ENCODE results near the gene LRRC15. TPM values are rescaled to one million over a fixed set of nuclear protein-coding genes. Genes with fewer than 3 reads are reported as not detected.
A peak's percentile ranks its signal among the peaks of the same experiment; 100 is the strongest.

Gene LRRC15
- total RNA-seq (under 1 TPM in 3 of 4 donors, not detected in 1; 0.03 to 0.06 (median 0.06) TPM), polyA plus RNA-seq (0.07 TPM)
- long read RNA-seq, donor 1: 0 reads
- long read RNA-seq, donor 2: 0 reads
- long read RNA-seq, donor 3: 0 reads
- long read RNA-seq, donor 4: 0 reads

DNA sequence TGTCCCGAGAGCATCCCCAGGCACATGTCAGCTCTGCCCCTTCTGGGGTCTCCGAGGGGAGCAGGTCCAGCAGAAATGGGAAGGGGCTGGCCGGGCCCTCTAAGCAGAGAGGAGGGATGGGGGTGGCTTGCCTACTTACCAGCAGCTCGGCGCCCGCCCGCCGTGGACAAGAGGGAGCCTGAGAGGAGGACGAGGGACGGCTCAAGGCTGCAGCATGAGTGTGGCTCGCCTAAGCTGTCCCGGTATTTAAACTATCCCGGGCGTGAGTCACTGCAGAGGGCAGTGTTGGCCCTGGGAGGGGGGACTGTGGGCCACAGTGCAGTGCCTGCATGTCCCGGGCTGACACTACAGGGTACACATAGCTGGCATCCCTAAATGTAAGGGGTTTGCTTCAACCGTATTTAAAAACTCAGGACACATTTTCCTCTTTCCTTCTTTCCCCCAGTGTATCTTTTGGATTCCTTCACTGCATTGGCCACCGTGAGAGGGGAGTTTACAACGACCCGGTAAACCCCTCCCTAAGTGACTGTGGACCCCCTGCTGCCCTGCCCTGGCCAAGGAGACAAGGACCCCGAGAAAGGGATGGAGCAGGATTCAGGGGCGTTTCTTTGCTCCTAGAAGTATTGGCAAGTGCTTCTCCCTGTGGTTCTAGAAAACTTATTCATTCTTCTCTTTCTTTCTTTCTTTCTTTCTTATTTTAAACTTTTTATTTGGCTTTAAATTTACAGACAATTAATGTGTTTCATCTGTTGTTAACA is at the start of gene LRRC15:
Gene LRRC15 (minus strand): TSS at position 222 of the 758 bp plus-strand sequence. CDS start 8,700 bp downstream, outside the sequence.
- H3K27ac ChIP-seq (ENCODE audit: low read length): no peak within 1 kb of the TSS
- H3K9me3 ChIP-seq (ENCODE audit: control insufficient read depth, low read length): no peaks in the 10 kb centered on the region
- intact Hi-C loops (cut with DNase I): no loop called here
- H3K4me3 ChIP-seq (ENCODE audit: low read length): no peak within 1 kb of the TSS
- H3K4me1 ChIP-seq (ENCODE audit: control insufficient read depth, insufficient read depth, low read length): peaks cover 5% of the 10 kb centered on the region
- ATAC-seq (peak; percentile 71 to 75), DNase-seq (no peak)
- WGBS: 15% methylated on average over 21 of the region's 21 CpGs
- no peaks in the 10 kb centered on the region for H3K27me3 ChIP-seq (ENCODE audit: control insufficient read depth, insufficient read depth)

DNA sequence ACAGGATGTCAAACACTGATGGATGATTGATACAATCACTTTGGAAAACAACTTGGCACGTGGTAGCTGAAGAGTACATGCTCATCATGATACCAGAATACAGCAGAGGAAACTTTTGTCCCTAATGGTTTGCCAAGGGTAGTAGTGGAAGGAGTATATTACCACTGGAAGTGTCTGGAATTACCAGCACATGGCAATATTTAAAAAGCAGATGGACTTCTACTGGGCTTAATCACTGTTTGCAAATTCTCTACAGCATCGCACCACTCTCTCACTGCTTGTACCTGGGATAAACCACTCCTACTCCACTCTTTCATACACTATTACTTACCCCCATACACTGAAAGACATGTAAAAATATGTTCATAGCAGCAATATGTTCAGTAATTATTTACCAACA is 49.1 kb upstream of the LRRC15 start:
- 93% methylated on average over 2 of the region's 2 CpGs for WGBS

DNA sequence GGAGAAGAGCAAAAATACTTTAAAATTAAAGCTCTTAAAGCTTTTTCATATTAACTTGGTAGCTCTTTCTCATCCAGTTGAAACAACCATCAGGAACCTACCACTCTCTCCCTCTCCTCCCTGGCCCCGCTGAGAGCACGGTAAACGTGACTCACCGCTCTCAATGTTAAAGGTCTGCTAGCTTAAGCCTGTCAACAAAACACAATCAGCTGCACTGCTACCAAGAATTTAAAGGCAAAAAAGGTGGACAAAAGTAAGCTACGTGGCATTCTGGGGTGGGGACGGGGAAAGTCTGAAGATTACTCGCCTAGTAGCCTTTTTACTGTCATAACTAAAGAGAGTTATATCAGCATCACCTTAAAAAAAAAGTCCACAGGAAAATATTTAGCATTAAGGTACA is 37.9 kb upstream of the LRRC15 start:
- intact Hi-C loops (cut with DNase I): loop anchor here in 2 of 4 donors (5.0 to 10.0 kb wide), 2 partner anchors 73 to 75 kb away; no protein-coding TSS in a partner anchor
- H3K27me3 ChIP-seq (ENCODE audit: control insufficient read depth, insufficient read depth): no peaks in the 10 kb centered on the region
- ATAC-seq (no peak), DNase-seq (no peak)
- H3K9me3 ChIP-seq (ENCODE audit: control insufficient read depth, low read length): no peaks in the 10 kb centered on the region
- no peaks in the 10 kb centered on the region for H3K4me1 ChIP-seq (ENCODE audit: control insufficient read depth, insufficient read depth, low read length)
- no peak overlapping the region for H3K27ac ChIP-seq (ENCODE audit: low read length)
- H3K4me3 ChIP-seq (ENCODE audit: low read length): no peak overlapping the region
- WGBS: 87% methylated on average over 7 of the region's 7 CpGs

More for the DNA sequence above, 49.1 kb upstream of the LRRC15 start:
- Histone ChIP-seq H3K27me3 (ENCODE audit: control insufficient read depth, insufficient read depth) (no peaks in the 10 kb centered on the region), H3K9me3 (ENCODE audit: control insufficient read depth, low read length) (no peaks in the 10 kb centered on the region), H3K27ac (ENCODE audit: low read length) (no peak overlapping the region), H3K4me1 (ENCODE audit: control insufficient read depth, insufficient read depth, low read length) (no peaks in the 10 kb centered on the region), H3K4me3 (ENCODE audit: low read length) (no peak overlapping the region)
- DNase-seq (no peak), ATAC-seq (peak in 1 of 2 donors; percentile 28)
- intact Hi-C loops (cut with DNase I): no loop called here

DNA sequence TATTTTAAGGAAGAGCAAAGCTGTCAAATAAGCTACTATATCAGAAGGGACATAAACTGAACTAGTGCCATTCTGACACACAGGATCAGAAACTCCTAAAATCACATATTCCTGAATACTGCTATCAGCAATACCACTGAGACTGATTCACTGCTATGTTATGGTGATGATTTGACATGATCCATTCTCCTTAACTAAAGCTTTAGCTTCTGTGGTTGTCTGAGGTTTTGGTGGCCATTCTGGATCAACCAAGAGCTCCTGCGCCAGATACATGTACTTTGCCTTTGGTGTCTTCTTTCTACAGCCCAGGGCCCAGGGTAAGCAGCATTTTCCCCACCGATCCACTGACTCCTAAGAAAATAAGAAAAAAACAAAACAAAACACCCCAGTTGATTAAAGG is 36.2 kb upstream of the LRRC15 start:
- DNase-seq: no peak
- Histone ChIP-seq H3K9me3 (ENCODE audit: control insufficient read depth, low read length) (no peaks in the 10 kb centered on the region), H3K4me3 (ENCODE audit: low read length) (no peak overlapping the region), H3K27ac (ENCODE audit: low read length) (no peak overlapping the region), H3K4me1 (ENCODE audit: control insufficient read depth, insufficient read depth, low read length) (no peaks in the 10 kb centered on the region), H3K27me3 (ENCODE audit: control insufficient read depth, insufficient read depth) (no peaks in the 10 kb centered on the region)
- intact Hi-C loops (cut with DNase I): loop anchor here in 3 of 4 donors (2.0 to 10.0 kb wide), 3 partner anchors 71 to 73 kb away; no protein-coding TSS in a partner anchor
- ATAC-seq: no peak
- 91% methylated on average over 2 of the region's 2 CpGs for WGBS

DNA sequence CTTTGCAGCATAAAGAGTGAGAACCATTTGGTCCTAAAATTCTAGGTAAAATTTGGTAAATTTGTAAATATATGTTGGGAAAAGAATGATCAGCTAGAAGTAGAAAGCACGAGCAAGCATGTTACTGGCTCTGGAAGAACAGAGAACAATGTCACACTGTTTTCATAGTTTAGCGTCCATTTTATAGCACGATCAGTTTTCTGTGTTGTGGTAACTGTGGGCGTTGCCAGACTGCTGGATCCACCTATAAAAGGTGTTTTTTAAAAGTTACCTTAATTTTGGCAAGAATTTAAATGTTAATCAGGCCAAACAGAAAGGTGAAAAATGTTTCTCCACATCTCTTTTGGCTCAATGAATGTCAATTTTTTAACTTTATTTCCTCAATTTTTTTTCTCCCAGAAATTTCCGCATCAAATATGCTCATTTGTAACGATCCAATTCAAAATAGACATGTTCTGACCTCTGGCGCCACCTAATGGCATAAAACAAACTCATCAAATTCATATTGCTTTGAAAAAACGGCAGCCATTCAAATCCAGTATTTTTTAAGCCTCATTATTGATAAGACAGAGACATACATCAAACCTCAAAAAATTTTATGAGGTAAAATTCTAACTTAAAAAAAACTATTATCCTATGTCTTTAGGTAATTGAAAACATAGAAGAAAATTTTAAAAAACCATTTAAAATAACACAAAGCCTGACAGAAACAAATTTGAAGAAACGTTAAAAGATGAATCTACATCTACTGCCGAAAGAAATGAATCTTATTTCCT is 35.0 kb upstream of the LRRC15 start:
- DNase-seq: no peak
- no peaks in the 10 kb centered on the region for H3K27me3 ChIP-seq (ENCODE audit: control insufficient read depth, insufficient read depth)
- intact Hi-C loops (cut with DNase I): loop anchor here (2.0 to 10.0 kb wide), 4 partner anchors 62 to 72 kb away; no protein-coding TSS in a partner anchor
- WGBS: 46% methylated on average over 10 of the region's 10 CpGs
- H3K4me3 ChIP-seq (ENCODE audit: low read length): no peak overlapping the region
- no peak overlapping the region for H3K27ac ChIP-seq (ENCODE audit: low read length)
- no peaks in the 10 kb centered on the region for H3K9me3 ChIP-seq (ENCODE audit: control insufficient read depth, low read length)
- no peaks in the 10 kb centered on the region for H3K4me1 ChIP-seq (ENCODE audit: control insufficient read depth, insufficient read depth, low read length)
- no peak for ATAC-seq

DNA sequence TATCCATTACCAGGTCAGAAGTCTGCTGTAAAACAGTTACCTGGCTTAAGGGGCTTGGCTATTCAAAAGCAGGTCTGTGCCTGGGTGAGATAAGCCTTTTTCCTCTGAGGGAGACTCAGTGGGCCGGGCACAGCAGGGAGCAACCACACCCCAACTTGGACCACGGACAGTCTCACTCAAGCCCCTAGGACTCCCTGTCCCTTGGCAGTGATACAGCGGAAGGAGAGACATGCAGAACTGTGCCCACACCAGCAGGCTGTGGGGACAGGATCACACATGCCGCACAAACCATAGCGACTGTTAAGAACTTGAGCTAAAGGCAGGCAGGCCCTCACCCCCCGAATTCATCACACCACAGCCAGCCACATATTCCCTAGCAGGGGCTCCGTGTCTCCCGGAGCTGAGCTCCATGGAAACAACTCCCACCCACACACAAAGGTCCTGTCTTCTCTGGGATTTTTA is 32.4 kb upstream of the LRRC15 start:
- Histone ChIP-seq H3K4me3 (ENCODE audit: low read length) (no peak overlapping the region), H3K4me1 (ENCODE audit: control insufficient read depth, insufficient read depth, low read length) (no peaks in the 10 kb centered on the region), H3K9me3 (ENCODE audit: control insufficient read depth, low read length) (no peaks in the 10 kb centered on the region), H3K27ac (ENCODE audit: low read length) (no peak overlapping the region), H3K27me3 (ENCODE audit: control insufficient read depth, insufficient read depth) (no peaks in the 10 kb centered on the region)
- intact Hi-C loops (cut with DNase I): loop anchor here in 2 of 4 donors (5.0 to 10.0 kb wide), 2 partner anchors 60 to 67 kb away; no protein-coding TSS in a partner anchor
- no peak for DNase-seq
- WGBS: 59% methylated on average over 8 of the region's 8 CpGs
- peak; percentile 49 to 79 for ATAC-seq

DNA sequence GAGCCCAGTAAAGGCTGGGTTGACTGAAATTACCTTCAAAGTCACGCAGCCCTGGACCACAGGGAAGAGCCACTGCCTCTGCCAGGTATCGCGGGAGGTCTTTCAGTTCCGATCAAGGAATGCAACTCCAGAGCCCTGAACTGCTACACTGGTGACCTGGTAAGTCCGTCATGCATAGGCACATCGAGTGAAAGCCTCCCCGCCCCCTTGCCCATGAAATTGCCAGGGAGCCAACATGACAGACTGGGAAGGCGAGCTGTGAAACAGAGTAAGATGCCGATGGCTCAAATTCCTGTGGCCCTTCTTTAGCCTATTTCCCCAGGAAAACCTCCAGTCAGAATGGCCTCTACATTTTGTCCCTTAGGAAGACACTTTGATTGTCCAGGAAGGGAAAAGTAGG is 31.8 kb upstream of the LRRC15 start:
- intact Hi-C loops (cut with DNase I): loop anchor here in 2 of 4 donors (5.0 to 10.0 kb wide), 2 partner anchors 59 to 67 kb away; no protein-coding TSS in a partner anchor
- Histone ChIP-seq H3K4me3 (ENCODE audit: low read length) (no peak overlapping the region), H3K27ac (ENCODE audit: low read length) (no peak overlapping the region)

DNA sequence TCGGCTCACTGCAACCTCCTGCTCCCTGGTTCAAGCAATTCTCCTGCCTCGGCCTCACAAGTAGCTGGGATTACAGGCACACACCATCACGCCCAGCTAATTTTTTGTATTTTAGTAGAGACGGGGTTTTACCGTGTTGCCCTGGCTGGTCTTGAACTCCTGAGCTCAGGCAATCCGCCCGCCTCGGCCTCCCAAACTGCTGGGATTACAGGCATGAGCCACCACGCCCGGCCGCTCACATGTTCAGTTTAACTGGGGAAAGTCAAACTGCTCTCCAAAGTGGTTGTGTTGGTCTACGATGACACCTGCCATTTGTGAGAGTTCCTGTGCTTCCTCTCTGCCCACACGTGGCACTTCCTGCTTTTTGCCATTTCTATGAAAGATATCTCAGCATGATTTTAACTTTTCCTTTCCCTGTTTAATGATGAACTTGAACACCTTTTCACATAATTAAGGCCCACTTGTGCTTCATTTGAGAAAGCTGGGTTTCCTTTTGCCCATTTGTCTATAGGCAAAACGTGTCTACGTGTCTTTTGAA is 30.4 kb upstream of the LRRC15 start:
- H3K4me3 ChIP-seq (ENCODE audit: low read length): no peak overlapping the region
- H3K9me3 ChIP-seq (ENCODE audit: control insufficient read depth, low read length): no peaks in the 10 kb centered on the region
- H3K27ac ChIP-seq (ENCODE audit: low read length): no peak overlapping the region
- ATAC-seq (no peak), DNase-seq (no peak)
- H3K4me1 ChIP-seq (ENCODE audit: control insufficient read depth, insufficient read depth, low read length): no peaks in the 10 kb centered on the region
- H3K27me3 ChIP-seq (ENCODE audit: control insufficient read depth, insufficient read depth): no peaks in the 10 kb centered on the region
- intact Hi-C loops (cut with DNase I): loop anchor here in 2 of 4 donors (5.0 to 10.0 kb wide), 2 partner anchors 58 to 65 kb away; no protein-coding TSS in a partner anchor
- WGBS: 85% methylated on average over 15 of the region's 15 CpGs

More for the DNA sequence above, 31.8 kb upstream of the LRRC15 start:
- no peaks in the 10 kb centered on the region for H3K27me3 ChIP-seq (ENCODE audit: control insufficient read depth, insufficient read depth)
- H3K4me1 ChIP-seq (ENCODE audit: control insufficient read depth, insufficient read depth, low read length): no peaks in the 10 kb centered on the region
- 85% methylated on average over 9 of the region's 9 CpGs for WGBS
- no peaks in the 10 kb centered on the region for H3K9me3 ChIP-seq (ENCODE audit: control insufficient read depth, low read length)
- DNase-seq (no peak), ATAC-seq (no peak)

DNA sequence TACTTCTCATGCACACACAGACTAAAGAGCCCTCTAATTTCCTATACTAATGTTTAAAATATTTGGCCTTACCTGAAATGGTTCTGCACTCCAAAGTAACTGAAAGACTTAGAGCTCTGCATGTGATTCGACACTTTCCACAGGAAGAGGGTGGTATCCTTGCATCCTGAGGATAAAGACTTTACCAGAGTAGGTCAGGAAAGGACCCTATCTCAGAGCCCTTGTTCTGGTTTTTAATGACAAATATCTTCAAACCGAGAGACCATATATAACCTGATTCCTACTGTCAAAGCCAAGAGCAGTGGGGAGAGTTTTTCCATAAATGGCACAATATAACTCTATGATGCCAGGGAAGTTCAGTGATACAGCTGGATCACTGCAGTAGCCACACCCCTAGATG is 29.6 kb upstream of the LRRC15 start, which contains the start of gene GP5:
Gene GP5 (minus strand): TSS at position 101 of the 400 bp plus-strand sequence. CDS start 984 bp downstream, outside the sequence.
- H3K27me3 ChIP-seq (ENCODE audit: control insufficient read depth, insufficient read depth): no peaks in the 10 kb centered on the region
- 53% methylated on average over 2 of the region's 2 CpGs for WGBS
- ATAC-seq (no peak), DNase-seq (no peak)
- no peak within 1 kb of the TSS for H3K27ac ChIP-seq (ENCODE audit: low read length)
- H3K9me3 ChIP-seq (ENCODE audit: control insufficient read depth, low read length): no peaks in the 10 kb centered on the region
- no peak within 1 kb of the TSS for H3K4me3 ChIP-seq (ENCODE audit: low read length)
- intact Hi-C loops (cut with DNase I): no loop called here
- no peaks in the 10 kb centered on the region for H3K4me1 ChIP-seq (ENCODE audit: control insufficient read depth, insufficient read depth, low read length)

DNA sequence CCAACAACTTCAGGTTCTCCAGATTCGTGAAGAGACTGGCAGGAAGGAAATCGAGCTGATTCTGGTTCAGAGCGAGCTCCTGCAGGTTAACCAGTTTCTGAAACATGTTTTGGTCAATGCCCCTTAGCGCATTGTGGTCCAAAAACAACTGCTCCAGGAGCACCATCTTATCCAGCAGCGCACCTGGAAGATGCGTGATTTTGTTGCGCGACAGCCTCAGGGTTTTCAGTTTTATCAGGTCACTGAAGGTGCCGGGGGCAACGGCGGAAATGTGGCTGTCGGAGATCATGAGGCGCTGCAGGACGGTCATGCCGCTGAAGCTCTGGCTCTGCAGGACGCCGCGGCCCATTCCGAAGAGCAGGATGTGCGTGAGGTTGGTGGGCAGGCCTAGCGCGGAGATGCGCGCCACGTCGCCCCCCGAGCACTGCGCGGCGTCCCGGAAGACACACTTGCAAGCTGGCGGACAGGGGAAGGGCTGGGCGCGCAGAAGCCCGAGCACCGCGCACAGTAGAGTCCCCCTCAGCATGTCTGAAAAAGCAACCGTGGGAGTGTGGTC is 28.3 kb upstream of the LRRC15 start:
- DNase-seq (peak in 1 of 3 donors; percentile 68), ATAC-seq (peak; percentile 40 to 55)
- 4% methylated on average over 38 of the region's 38 CpGs for WGBS
- Histone ChIP-seq H3K27me3 (ENCODE audit: control insufficient read depth, insufficient read depth) (no peaks in the 10 kb centered on the region), H3K9me3 (ENCODE audit: control insufficient read depth, low read length) (no peaks in the 10 kb centered on the region), H3K27ac (ENCODE audit: low read length) (no peak overlapping the region), H3K4me1 (ENCODE audit: control insufficient read depth, insufficient read depth, low read length) (no peaks in the 10 kb centered on the region), H3K4me3 (ENCODE audit: low read length) (no peak overlapping the region)
- intact Hi-C loops (cut with DNase I): no loop called here

All from right cardiac atrium (tissue), 5 donors.